HG03354 (cell line): Measurements from ENCODE around the gene GAPVD1.

Experiments used
- ATAC-seq: cut with Tn5 transposase; IDR thresholded peaks from one replicate; pipeline ENCODE4 v1.9.1; 2021; ENCODE audit warnings: mild to moderate bottlenecking; ENCODE audit not compliant: unreplicated experiment, poor library complexity, severe bottlenecking

Gene GAPVD1

GRCh38 chr9:125356032-125356431 is 94.4 kb downstream of the GAPVD1 start:
- no peak for ATAC-seq

DNA sequence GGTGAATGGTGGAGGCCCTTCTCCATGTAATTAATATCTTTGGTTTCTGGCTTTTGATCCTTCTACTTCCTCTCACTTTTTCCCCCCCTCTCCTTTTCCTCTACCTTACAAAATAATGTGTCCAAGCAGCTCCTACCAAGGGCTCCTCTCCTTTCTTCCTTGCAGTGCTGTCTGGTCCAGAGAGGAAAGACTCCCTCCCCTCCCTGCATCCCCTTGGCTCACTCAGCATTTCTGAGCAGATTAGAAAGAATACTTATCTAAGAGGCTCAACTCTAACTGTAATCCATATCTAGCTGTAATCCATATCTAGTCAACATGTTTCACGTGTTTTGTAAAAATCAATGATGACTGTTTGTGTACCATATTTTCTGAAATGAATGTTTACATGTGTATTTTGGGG is 97.4 kb downstream of the GAPVD1 start:
- no peak for ATAC-seq

- ATAC-seq = no peak
These were observed 99.0 kb downstream of the GAPVD1 start for GRCh38 chr9:125360601-125361000.

DNA sequence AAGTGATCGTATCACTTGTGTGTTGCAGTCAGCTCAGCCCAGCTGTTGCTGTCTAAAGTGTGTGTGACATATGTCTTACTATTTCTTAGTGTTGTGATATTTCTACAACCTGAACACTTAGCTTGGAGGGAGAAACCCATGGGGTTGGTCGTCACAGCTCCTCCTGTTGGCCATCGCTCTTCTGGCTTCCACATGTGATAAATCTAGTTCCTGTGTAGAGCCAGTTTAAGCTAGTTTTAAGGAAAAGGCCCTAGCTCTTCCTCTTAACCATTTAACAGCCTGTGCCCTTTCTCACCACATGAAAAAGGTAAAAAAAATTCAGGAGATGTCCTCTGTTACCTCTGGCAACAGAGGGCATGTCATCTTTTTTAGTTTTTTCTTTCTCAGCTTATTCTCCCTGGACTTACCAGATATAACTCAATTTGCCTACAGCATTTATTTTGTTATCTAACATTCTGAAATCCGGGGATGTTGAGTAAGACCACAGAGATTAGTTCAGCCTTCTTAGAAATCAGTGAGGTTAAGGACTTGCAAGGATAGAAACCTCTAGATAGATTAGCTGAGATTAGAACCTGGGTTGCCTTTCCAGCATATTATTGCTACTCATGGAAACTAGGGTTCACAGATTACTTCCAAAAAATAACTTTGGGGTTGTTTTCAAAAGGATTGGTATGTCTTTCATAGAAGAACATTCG is 100.4 kb downstream of the GAPVD1 start:
- no peak for ATAC-seq

DNA sequence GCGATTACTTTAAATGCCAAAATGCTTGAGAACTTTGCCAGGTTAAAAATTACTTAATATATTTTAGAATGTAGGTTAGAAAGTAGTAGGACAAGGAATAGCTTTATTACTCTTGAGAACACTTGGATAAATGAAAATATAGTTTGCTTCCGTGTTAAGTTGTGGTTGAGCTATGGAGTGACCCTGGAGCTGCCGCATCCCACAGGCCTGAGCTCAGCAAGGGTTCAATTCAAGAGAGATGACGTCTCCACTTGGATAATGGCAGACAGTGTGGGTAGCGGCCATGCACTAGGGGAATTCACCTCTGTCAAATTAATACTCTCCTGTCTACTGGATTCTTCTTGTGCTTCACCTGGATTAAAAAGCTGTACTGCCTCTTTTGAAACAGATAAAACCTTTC is 105.0 kb downstream of the GAPVD1 start:
- no peak for ATAC-seq

DNA sequence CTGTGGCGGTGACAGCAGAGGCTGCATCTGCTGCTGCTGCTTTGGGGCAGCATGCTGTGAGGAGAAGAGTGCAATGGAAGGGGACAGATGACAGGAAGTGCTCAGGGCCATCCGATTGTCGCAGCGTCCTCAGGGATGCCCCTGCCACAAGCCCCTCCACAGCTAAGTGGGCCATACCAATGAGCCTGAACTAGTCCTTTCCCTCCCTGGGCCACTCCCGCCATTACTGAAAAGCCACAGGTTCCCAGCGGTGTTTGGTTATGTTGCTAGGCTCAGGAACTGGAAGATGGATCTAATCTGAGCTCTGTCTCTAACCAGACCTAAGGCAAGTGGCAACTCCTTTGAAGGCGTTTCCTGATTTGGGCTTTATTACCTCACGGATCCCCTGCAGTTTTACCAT is 109.2 kb downstream of the GAPVD1 start:
- no peak for ATAC-seq

DNA sequence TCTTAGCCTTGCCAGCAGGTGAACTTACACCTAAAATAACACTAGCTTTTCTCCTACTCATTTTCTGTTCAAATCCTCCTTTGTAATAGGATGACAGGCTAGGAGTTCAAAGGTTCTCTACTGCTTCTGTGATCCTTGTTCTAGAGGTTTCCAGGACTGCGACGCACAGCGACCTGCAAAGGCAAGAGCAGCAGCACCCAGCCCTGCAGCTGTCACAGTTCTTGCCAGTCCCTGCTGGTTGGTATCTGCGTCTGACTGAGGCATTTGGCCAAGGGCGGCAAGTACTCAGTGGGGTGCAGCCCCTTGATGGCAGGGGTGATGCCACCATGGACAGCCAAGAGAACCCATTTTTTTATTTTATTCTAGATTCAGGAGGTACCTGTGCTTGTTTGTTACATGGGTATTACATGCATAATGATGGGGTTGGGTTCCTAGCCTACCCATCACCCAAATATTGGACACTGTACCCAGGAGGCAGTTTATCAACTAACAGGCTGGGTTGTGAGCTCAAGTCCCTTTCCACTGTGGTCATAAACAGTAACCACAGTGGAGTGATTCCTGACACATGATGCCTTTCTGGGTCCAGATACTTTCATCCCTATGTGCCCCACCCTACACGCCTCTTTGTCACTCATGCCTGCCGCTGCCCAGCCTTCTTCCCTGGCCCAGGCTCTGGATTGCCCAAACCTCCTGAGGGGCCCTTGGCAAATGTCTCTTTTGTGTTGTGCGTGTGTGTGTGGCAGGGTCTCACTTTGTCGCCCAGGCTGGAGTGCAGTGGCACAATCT is 111.0 kb downstream of the GAPVD1 start:
- no peak for ATAC-seq

DNA sequence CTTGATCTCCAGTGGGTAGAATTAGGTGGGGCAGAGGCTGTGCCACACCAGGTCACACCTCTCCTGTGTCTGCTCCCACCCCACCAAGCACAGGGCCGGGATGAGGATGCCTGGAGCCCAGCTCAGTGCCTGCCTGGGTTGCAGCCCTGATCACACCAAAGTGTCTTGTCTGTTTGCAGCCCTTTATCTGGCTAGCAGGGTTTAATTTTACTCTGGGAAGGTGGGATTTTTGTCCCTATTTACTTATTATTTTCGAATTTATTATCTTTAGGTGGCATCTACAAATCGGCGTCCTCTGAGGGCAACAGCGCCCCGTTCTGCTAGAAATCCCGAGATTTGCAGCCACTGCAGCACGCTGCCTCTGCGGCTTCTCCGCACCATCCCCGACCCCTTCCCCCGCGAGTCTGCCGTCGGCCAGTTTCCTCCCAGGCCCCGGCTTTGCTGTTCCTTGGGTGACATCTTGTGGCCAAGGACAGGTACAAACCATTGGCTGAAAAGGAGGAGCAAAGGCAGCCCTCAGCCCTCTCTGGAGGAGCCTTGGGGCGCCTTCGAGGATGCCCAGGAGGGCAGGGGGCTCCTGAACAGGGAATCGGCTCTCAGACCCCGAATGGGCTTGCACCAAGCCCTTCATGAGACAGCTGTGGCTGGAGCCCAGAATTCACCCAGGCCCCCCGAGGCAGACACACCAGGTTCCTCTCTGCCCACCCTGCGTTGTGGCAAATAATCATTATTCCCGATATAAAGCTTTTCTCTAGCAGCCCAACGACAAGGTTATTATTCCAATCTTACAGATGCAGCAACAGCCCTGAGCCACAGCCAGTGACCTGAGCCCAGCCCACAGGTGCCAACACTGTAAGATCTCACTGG is 113.0 kb downstream of the GAPVD1 start:
- peak; percentile 62 for ATAC-seq

DNA sequence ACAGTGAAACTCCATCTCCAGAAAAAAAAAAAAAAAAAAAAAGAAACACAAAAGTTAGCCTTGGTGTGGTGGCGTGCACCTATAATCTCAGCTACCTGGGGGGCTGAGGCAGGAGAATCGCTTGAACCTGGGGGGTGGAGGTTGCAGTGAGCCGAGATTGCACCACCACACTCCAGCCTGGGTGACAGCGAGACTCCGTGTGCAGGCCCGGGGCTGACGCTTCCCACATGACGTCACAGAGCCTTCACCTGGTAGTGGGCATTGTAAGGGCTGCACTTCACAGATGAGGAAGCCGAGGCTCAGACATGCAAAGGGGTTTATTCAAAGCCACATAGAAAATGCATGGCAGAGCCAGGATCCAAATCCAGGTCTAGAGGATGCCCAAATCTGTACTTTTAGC is 114.2 kb downstream of the GAPVD1 start:
- ATAC-seq = no peak

DNA sequence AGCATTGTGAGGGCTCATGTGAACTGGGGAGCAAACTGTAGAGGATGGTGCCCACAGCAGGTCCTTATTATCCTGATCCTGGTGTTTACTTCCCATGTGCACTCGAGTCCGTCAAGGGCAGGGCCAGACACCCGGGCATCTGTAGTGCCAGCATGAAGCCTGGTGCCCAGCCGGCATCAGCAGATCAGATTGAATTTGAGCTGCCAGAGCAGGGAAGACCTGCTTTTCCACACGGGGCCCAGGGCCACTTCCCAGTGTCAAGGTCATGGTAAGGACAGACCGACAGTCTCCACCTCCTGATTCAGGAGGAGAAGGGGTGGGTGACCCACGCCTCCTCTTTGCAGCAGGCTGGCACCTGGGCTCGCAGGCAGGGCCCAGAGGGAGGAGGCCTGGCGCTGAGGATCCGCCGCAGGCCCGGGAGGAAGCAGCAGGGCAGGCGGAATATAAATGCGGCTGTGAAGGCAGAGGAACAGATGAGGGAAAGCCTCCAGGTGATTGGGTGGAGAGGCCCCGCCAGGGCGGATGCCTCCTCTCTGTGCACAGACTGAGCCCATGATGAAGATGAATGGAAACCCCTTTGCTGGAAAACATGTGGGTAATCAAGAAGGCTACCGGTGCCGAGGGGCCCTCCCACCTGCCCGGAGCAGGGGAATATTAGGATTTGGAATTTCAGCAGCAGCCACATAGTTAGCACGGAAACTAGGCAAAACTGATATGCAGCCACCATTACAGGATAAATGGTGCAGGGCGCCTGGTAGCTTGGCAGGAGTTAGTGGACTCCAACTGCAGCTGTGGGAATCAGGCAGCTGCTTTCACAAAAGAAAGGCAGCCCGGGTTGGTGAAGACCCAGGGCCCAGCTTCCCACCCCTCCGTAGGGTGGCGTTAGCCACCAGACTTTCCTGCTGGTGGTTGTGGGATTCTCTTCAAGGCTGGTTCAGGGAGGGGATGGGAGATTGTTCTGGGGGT is 114.9 kb downstream of the GAPVD1 start:
- ATAC-seq = no peak

DNA sequence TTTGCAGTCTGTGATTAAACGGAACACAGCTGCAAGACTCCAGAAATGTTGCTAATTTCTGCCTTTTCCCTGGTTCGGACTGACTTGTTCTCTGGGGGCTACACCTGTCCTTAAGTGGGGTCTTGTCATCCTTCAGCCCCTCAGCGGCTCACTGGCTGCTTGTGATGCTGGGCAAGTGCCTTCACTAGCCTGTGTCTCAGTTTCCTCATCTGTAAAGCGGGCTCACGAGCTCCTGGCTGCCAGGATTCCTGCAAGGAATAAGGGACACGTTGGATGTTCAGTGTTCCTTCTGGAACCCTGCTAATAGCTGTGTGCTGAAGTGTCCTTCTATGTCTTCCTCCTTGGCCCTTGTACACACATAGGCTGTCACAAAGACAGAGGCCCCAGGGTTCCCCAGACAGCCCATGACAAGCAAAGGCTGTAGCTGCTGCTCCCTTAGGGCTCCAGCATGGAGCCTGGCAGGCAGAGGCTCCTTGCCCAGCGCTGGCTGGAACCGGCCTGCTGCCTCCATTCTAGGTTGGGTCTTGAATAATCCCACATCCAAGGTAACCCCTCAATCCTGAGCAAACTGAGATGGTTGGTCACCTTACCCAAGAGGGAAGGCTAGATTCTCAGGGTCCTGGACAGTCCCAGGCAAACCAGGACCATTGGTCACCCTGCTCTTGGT is 116.1 kb downstream of the GAPVD1 start:
- ATAC-seq = no peak

GRCh38 chr9:125378778-125379177 is 117.2 kb downstream of the GAPVD1 start:
- ATAC-seq = no peak

DNA sequence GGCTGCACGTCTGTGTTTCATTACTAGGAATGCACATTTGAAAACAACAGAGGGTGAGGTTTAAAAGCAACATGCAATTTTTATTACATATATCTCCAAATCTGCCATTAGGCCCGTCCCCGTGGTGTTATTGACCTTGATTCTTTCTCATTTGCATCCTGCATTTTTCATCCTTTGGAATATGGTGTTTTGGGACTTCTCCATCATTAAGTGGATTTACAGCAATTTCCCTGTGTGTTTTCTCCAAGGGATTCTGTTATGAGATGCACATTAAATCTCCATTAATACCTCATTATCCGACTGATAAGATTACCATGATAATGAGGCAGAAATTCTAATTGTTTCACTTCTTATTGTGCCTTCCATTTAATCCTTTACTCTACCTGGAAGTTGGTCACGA is 117.6 kb downstream of the GAPVD1 start:
- no peak for ATAC-seq

GRCh38 chr9:125380406-125380805 is 118.8 kb downstream of the GAPVD1 start:
- ATAC-seq = no peak

DNA sequence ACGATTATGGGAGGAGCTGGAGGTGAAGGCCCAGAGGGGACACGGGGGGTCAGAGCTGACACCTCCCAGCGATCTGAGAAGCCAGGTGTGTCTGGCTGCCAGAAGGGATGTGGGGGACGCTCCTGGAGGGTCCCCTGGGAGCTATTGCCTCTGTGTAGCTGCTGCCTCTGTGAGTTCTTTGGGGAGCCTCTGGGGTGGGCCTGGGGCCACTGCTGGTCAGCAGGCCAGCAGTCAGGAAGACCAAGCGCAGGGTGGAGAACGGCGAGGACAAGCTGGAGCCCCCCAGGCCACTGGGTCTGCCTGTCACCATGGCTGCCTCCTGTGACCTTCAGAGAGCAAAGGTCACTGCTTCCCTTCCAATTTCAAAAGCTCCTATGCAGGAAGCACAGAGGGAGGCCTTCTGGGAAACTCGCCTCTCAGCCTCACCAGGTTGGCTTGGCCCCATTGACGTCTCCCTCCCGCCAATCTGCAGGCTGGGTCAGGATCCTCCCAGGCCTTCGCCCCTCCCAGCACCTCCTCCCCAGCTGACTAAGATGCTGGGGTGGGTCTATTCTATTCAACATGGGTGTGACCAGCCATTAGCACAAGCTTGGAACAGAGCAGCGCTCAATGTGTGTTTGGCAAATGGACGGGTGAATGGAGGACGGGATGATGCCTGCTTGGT is 126.4 kb downstream of the GAPVD1 start:
- no peak for ATAC-seq

DNA sequence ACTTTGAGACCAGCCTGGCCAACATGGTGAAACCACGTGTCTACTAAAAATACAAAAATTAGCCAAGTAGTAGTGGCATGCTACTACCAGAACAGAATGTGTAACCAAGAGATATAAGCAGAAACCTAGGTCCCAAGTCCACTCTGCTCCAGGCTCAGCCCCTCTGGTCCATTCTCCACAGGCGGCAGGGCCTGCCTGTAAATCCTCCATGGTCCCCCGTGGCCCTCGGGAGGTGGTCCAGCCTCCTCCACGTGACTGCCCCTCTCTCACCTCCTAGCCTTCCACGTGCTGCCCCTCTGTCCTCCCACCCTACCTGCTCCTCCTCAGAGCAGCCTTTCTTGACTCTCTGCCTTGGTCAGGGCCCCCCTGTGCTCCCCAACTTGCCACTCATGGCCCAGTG is 127.4 kb downstream of the GAPVD1 start:
- no peak for ATAC-seq

- ATAC-seq = no peak
These were observed 130.1 kb downstream of the GAPVD1 start for GRCh38 chr9:125391704-125392103.

DNA sequence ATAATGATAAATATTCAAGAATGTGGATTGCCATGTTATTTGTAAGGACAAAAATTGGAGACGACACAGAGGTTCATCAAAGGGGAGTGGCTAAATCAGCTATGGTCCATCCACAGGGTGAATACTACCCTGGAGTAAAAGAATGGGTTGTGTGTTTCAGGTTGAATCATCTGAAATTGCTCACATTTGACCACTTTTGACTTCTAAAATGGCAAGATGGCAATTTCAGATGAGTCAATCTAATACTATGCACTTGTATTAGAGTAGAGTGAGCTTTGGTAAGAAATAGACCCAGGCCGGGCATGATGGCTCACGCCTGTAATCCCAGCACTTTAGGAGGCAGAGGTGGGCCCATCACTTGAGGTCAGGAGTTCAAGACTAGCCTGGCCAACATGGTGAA is 131.8 kb downstream of the GAPVD1 start:
- ATAC-seq = no peak
